K562 (cell line): Measurements from ENCODE around the gene AHNAK. TPM values are rescaled to one million over a fixed set of nuclear protein-coding genes. Genes with fewer than 3 reads are reported as not detected.

Experiments
- ATF2 ChIP-seq: sonication (generic); formaldehyde crosslinking; IDR thresholded peaks from 2 replicates; pipeline ENCODE4 v1.8.1; 2022; ENCODE audit warnings: missing genetic modification reagents
- CCAR2 ChIP-seq: fragments of 200-400 bp; formaldehyde crosslinking; IDR thresholded peaks from 2 replicates; pipeline ENCODE4 v1.6.1; 2017; ENCODE audit warnings: mild to moderate bottlenecking, low read depth, low read length
- CTCF ChIP-seq, 3 experiments: IDR thresholded peaks in 2 of 3; conservative IDR thresholded peaks in 1 of 3; 2 replicates each; pipeline ENCODE4 v1.5.1; 2011 to 2012; ENCODE audit warnings: low read length in 3 of 3, mild to moderate bottlenecking in 3 of 3, control low read depth in 2 of 3, improper control_type of control experiment in 1 of 3, inconsistent platforms in 1 of 3, low read depth in 1 of 3, mixed read lengths in 1 of 3, moderate library complexity in 1 of 3; ENCODE audit not compliant: insufficient read depth in 2 of 3
- DEAF1 ChIP-seq: fragments of 450-650 bp; formaldehyde crosslinking; IDR thresholded peaks from 2 replicates; pipeline ENCODE4 v1.4.0; 2020; ENCODE audit warnings: mild to moderate bottlenecking, moderate library complexity
- FIP1L1 ChIP-seq: fragments of 200-400 bp; formaldehyde crosslinking; IDR thresholded peaks from 2 replicates; pipeline ENCODE4 v1.6.1; 2018; ENCODE audit warnings: mild to moderate bottlenecking, low read depth, low read length; ENCODE audit not compliant: poor library complexity, severe bottlenecking
- MAFK ChIP-seq: IDR thresholded peaks from 2 replicates; pipeline ENCODE4 v1.6.1; 2011; ENCODE audit warnings: low read length, improper control_type of control experiment
- MAX ChIP-seq: sonication (generic); formaldehyde crosslinking; IDR thresholded peaks from 2 replicates; pipeline ENCODE4 v1.9.0; 2022; ENCODE audit warnings: mild to moderate bottlenecking, missing genetic modification reagents
- MYC ChIP-seq, 2 experiments: fragments of 250-450 bp in 1 of 2; sonication (Bioruptor Pico) in 1 of 2; IDR thresholded peaks; 2 replicates each; pipeline versions ENCODE4 v1.5.1 to v1.6.1; 2012 to 2021; ENCODE audit warnings: low read depth in 2 of 2, borderline replicate concordance in 1 of 2, improper control_type of control experiment in 1 of 2, low read length in 1 of 2, mild to moderate bottlenecking in 1 of 2, moderate library complexity in 1 of 2
- PHB2 ChIP-seq: fragments of 450-650 bp; IDR thresholded peaks from 2 replicates; pipeline ENCODE4 v1.6.1; 2017; ENCODE audit warnings: low read depth
- PRDM10 ChIP-seq: fragments of 450-650 bp; IDR thresholded peaks from 2 replicates; pipeline ENCODE4 v1.6.1; 2018; ENCODE audit not compliant: partially characterized antibody
- SIN3B ChIP-seq: fragments of 450-650 bp; IDR thresholded peaks from 2 replicates; pipeline ENCODE4 v1.6.1; 2017; ENCODE audit warnings: low read depth, mild to moderate bottlenecking, moderate library complexity
- UBTF ChIP-seq, 2 experiments: IDR thresholded peaks; 2 replicates each; pipeline ENCODE4 v1.6.1; 2012; ENCODE audit warnings: improper control_type of control experiment in 2 of 2, low read depth in 2 of 2, low read length in 2 of 2, borderline replicate concordance in 1 of 2
- ZNF511 ChIP-seq: sonication (generic); formaldehyde crosslinking; IDR thresholded peaks from 2 replicates; pipeline ENCODE4 v1.8.0; 2022; ENCODE audit warnings: mild to moderate bottlenecking, missing genetic modification reagents
- polyA plus RNA-seq, 8 experiments: library from polyadenylated mRNA; depleted of rRNA in 4 of 8; stranded (reverse) in 5 of 8; unstranded in 3 of 8; fragments of >200 nt; fragmentation: Nextera tagmentation in 2 of 8; fragmentation: Illumina TruSeq in 1 of 8; extraction: Ambion mirVana in 2 of 8; extraction: Trizol in 1 of 8; gene quantifications; 2 replicates each; pipeline versions ENCODE4 v1.2.1 to v1.2.3, GENCODE V29; 2011 to 2014; ENCODE audit warnings: inconsistent platforms in 1 of 8, missing spikeins in 1 of 8
- total RNA-seq, 7 experiments: library from RNA; depleted of rRNA in 6 of 7; stranded (reverse); fragments of >200 nt in 6 of 7; fragmentation: Illumina TruSeq in 2 of 7; extraction: Trizol in 2 of 7; gene quantifications; 2 replicates each; pipeline versions ENCODE4 v1.2.1 to v1.2.3, GENCODE V29; 2011 to 2021; ENCODE audit warnings: low replicate concordance in 1 of 7

Gene AHNAK
- total and polyA plus RNA-seq, 9 of the 15 experiments (the other 6 are each of a cell fraction or from before 2014, with no cell fraction given): 1.5 to 89.7 (median 45.0) TPM

- no peak for TF ChIP-seq ATF2 (CRISPR knock-in tag)
- no peak for TF ChIP-seq UBTF (IDR thresholded peaks at IDR 0.05; ENCODE audit: borderline replicate concordance in 1 of 2, low read depth in 2 of 2, low read length in 2 of 2)
- no peak for TF ChIP-seq FIP1L1
- peak; percentile 85 for TF ChIP-seq MYC (IDR thresholded peaks at IDR 0.05; ENCODE audit: low read depth, low read length)
- TF ChIP-seq MYC (CRISPR knock-in tag; IDR thresholded peaks at IDR 0.05; ENCODE audit: borderline replicate concordance, low read depth): no peak
- peak; percentile 79 to 88 (median 83) for TF ChIP-seq CTCF (IDR thresholded peaks at IDR 0.05 in 2 of 3, conservative IDR thresholded peaks at IDR 0.05 in 1 of 3; ENCODE audit: insufficient read depth in 2 of 3, low read depth in 1 of 3, low read length in 3 of 3)
- TF ChIP-seq MAFK: 0 out of 2 replicates have a peak, but pooled peaks have one; percentile 6
- no peak for TF ChIP-seq CCAR2
- no peak for TF ChIP-seq PRDM10
- TF ChIP-seq PHB2: no peak
- 0 out of 2 replicates have a peak, but pooled peaks have one; percentile 15 for TF ChIP-seq DEAF1 (CRISPR knock-in tag)
- TF ChIP-seq MAX (CRISPR knock-in tag): peak; percentile 74
- 0 out of 2 replicates have a peak, but pooled peaks have one; percentile 11 for TF ChIP-seq SIN3B
- peak; percentile 69; the same call in 1 of the 2 replicates for TF ChIP-seq ZNF511
Measured at GRCh38 chr11:62593434-62594044, 46.9 kb upstream of the AHNAK start (continued).
